DND-41 (cell line): ENCODE results near the gene GNE.

Source experiments
- EZH2 ChIP-seq: IDR thresholded peaks from 3 replicates; pipeline ENCODE4 v1.6.1; 2012; ENCODE audit warnings: borderline replicate concordance, low read depth, mild to moderate bottlenecking, moderate library complexity, low read length, inconsistent platforms; ENCODE audit not compliant: severe bottlenecking
- TF ChIP-seq, protein P1 (sequence below): IDR thresholded peaks from 2 replicates; pipeline ENCODE4 v1.5.1; 2012; ENCODE audit warnings: borderline replicate concordance, low read length, moderate library complexity, mild to moderate bottlenecking; ENCODE audit not compliant: poor library complexity, severe bottlenecking; ENCODE audit errors: extremely low read depth

DNA sequence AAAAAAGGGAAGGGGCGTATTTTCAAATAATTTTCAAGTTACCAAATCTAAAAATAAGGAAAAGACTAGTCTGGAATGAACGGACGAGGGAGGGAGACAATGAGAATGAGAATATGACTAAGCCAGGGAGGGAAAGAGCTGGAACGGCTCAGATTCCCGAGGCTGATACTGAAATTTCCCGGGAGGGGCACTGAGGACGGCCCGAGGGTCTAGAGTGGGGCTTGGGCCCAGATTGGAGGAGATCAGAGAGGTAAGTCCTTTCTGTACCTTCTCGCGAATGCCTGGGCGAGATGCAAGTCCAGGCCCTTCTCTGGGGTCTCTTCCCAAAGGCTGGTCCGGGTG lies 92.5 kb downstream of the GNE start:
- TF ChIP-seq, protein P1, sequence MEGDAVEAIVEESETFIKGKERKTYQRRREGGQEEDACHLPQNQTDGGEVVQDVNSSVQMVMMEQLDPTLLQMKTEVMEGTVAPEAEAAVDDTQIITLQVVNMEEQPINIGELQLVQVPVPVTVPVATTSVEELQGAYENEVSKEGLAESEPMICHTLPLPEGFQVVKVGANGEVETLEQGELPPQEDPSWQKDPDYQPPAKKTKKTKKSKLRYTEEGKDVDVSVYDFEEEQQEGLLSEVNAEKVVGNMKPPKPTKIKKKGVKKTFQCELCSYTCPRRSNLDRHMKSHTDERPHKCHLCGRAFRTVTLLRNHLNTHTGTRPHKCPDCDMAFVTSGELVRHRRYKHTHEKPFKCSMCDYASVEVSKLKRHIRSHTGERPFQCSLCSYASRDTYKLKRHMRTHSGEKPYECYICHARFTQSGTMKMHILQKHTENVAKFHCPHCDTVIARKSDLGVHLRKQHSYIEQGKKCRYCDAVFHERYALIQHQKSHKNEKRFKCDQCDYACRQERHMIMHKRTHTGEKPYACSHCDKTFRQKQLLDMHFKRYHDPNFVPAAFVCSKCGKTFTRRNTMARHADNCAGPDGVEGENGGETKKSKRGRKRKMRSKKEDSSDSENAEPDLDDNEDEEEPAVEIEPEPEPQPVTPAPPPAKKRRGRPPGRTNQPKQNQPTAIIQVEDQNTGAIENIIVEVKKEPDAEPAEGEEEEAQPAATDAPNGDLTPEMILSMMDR, result no peak
- TF ChIP-seq EZH2, result no peak
